Cerebellar cortex (tissue), 1 donor: ENCODE data around the gene TP53AIP1.

Source experiments
- DNase-seq: peaks from one replicate; pipeline ENCODE4 v3.0.0-alpha.2; 2015; ENCODE audit warnings: low spot score

TP53AIP1 gene

DNA sequence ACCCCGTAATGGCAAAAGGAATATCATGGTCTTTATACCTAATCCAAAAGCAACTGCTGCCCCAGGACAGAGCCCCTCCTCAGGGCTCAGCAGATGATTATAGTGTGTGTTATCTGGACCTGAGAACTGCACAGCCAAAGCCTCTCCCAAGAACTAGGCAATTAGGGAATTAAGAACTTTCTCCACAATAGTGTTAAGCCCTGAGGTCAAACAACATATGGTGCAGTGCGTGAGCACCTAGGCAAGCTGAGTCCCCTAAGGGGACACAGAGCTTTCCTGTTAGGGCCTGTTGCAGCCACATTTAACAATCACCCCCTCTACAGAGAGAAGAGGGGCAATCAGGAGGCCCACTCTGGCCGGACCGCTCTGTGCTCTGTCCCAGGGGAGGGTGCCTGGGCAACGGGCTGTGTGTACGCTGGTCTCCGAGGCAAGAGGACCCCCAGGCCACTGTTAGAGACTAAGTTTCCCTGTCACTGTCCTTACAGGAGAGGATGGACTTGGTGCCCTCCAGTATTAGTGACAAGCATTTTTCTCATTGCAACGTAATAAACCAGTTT lies 52.9 kb downstream of the TP53AIP1 start:
- no peak for DNase-seq

- no peak for DNase-seq
Observed at GRCh38 chr11:128888034-128888985, 54.4 kb downstream of the TP53AIP1 start.

- no peak for DNase-seq
Observed at GRCh38 chr11:128886406-128887124, 56.1 kb downstream of the TP53AIP1 start.
